ENCODE data around the gene EDN1.

Gene EDN1

GRCh38 chr6:12266571-12266970 is 23.6 kb upstream of the EDN1 start:
- Histone ChIP-seq H3K9ac (ENCODE audit: low read length) (no peak overlapping the region), H4K20me1 (ENCODE audit: insufficient read depth, low read length) (no peaks in the 10 kb centered on the region), H3K4me2 (ENCODE audit: low read depth, low read length) (no peak overlapping the region), H3K27me3 (replicated peaks; ENCODE audit: insufficient read depth, low read length) (no peaks in the 10 kb centered on the region), H3K4me1 (ENCODE audit: low read length) (no peaks in the 10 kb centered on the region), H3K4me3 (ENCODE audit: low read length) (no peak overlapping the region), H3K9me3 (replicated peaks; ENCODE audit: insufficient read depth, low read length) (no peaks in the 10 kb centered on the region), H3K9me2 (replicated peaks; ENCODE audit: insufficient read depth, low read length) (no peaks in the 10 kb centered on the region), H3K36me3 (replicated peaks; ENCODE audit: insufficient read depth, low read length) (no peaks in the 10 kb centered on the region), H3K27ac (ENCODE audit: low read length) (no peak overlapping the region), H2AFZ (ENCODE audit: low read length) (no peak overlapping the region), H3F3A (ENCODE audit: insufficient read depth, low read length) (no peaks in the 10 kb centered on the region), H3K79me2 (ENCODE audit: low read length) (no peaks in the 10 kb centered on the region)
- no peak for DNase-seq
- TF ChIP-seq EZH2 (optimal IDR thresholded peaks at IDR 0.05; ENCODE audit: low read depth, low read length) = no peak
- TF ChIP-seq CTCF (IDR thresholded peaks at IDR 0.05; ENCODE audit: low read length) = no peak

GRCh38 chr6:12269110-12269509 is 21.1 kb upstream of the EDN1 start:
- DNase-seq = no peak
- H2AFZ ChIP-seq (ENCODE audit: low read length) = no peak overlapping the region
- no peak for TF ChIP-seq EZH2phosphoT487 (IDR thresholded peaks at IDR 0.05; ENCODE audit: low read length)
- TF ChIP-seq CTCF (IDR thresholded peaks at IDR 0.05; ENCODE audit: low read length) = no peak
- TF ChIP-seq EZH2 (optimal IDR thresholded peaks at IDR 0.05; ENCODE audit: low read depth, low read length) = no peak
- no peaks in the 10 kb centered on the region for H3K79me2 ChIP-seq (ENCODE audit: low read length)
- no peak overlapping the region for H3K4me2 ChIP-seq (ENCODE audit: low read depth, low read length)
- no peak overlapping the region for H3K4me3 ChIP-seq (ENCODE audit: low read length)
- H3K9me2 ChIP-seq (replicated peaks; ENCODE audit: insufficient read depth, low read length) = no peaks in the 10 kb centered on the region
- H3K9me3 ChIP-seq (replicated peaks; ENCODE audit: insufficient read depth, low read length) = no peaks in the 10 kb centered on the region
- H4K20me1 ChIP-seq (ENCODE audit: insufficient read depth, low read length) = no peaks in the 10 kb centered on the region
- H3F3A ChIP-seq (ENCODE audit: insufficient read depth, low read length) = no peaks in the 10 kb centered on the region
- no peaks in the 10 kb centered on the region for H3K36me3 ChIP-seq (replicated peaks; ENCODE audit: insufficient read depth, low read length)
- no peak overlapping the region for H3K9ac ChIP-seq (ENCODE audit: low read length)
- no peak overlapping the region for H3K27ac ChIP-seq (ENCODE audit: low read length)
- H3K4me1 ChIP-seq (ENCODE audit: low read length) = no peaks in the 10 kb centered on the region
- no peaks in the 10 kb centered on the region for H3K27me3 ChIP-seq (replicated peaks; ENCODE audit: insufficient read depth, low read length)

GRCh38 chr6:12270551-12271230 is 19.5 kb upstream of the EDN1 start:
- Histone ChIP-seq H3K9me2 (replicated peaks; ENCODE audit: insufficient read depth, low read length) (no peaks in the 10 kb centered on the region), H3K27ac (ENCODE audit: low read length) (no peak overlapping the region), H3K4me2 (ENCODE audit: low read depth, low read length) (no peak overlapping the region)

More at GRCh38 chr6:12270551-12271230, 19.5 kb upstream of the EDN1 start:
- Histone ChIP-seq H4K20me1 (ENCODE audit: insufficient read depth, low read length) (no peaks in the 10 kb centered on the region), H3K9ac (ENCODE audit: low read length) (no peak overlapping the region), H3K4me3 (ENCODE audit: low read length) (no peak overlapping the region), H3K4me1 (ENCODE audit: low read length) (no peaks in the 10 kb centered on the region), H3K36me3 (replicated peaks; ENCODE audit: insufficient read depth, low read length) (no peaks in the 10 kb centered on the region), H3F3A (ENCODE audit: insufficient read depth, low read length) (no peaks in the 10 kb centered on the region), H3K27me3 (replicated peaks; ENCODE audit: insufficient read depth, low read length) (no peaks in the 10 kb centered on the region), H2AFZ (ENCODE audit: low read length) (no peak overlapping the region), H3K79me2 (ENCODE audit: low read length) (no peaks in the 10 kb centered on the region), H3K9me3 (replicated peaks; ENCODE audit: insufficient read depth, low read length) (no peaks in the 10 kb centered on the region)
- peak; percentile 56 for DNase-seq
- no peak for TF ChIP-seq EZH2 (optimal IDR thresholded peaks at IDR 0.05; ENCODE audit: low read depth, low read length)
- no peak for TF ChIP-seq EZH2phosphoT487 (IDR thresholded peaks at IDR 0.05; ENCODE audit: low read length)
- no peak for TF ChIP-seq CTCF (IDR thresholded peaks at IDR 0.05; ENCODE audit: low read length)
